K562 (cell line): ENCODE measurements around the gene PCED1B. TPM values are rescaled to one million over a fixed set of nuclear protein-coding genes. Genes with fewer than 3 reads are reported as not detected.

Source experiments
- ADNP ChIP-seq: fragments of 200-800 bp; sonication (Bioruptor generic); IDR thresholded peaks from 2 replicates; pipeline ENCODE4 v1.6.1; 2016; ENCODE audit warnings: missing genetic modification characterization, missing compliant biosample characterization
- CBFA2T3 ChIP-seq: fragments of 450-650 bp; IDR thresholded peaks from 2 replicates; pipeline ENCODE4 v1.6.1; 2017
- CHCHD3 ChIP-seq: fragments of 250-450 bp; sonication (Bioruptor Pico); IDR thresholded peaks from 2 replicates; pipeline ENCODE4 v2.1.2; 2022; ENCODE audit warnings: mild to moderate bottlenecking
- COPS2 ChIP-seq: fragments of 450-650 bp; conservative IDR thresholded peaks from 2 replicates; pipeline ENCODE4 v1.6.1; 2016; ENCODE audit warnings: mild to moderate bottlenecking, moderate library complexity
- CTBP1 ChIP-seq: fragments of 450-650 bp; IDR thresholded peaks from 2 replicates; pipeline ENCODE4 v1.6.1; 2016; ENCODE audit warnings: borderline replicate concordance
- FOXJ3 ChIP-seq: sonication (generic); formaldehyde crosslinking; IDR thresholded peaks from 2 replicates; pipeline ENCODE4 v1.4.0; 2020; ENCODE audit warnings: mild to moderate bottlenecking, missing genetic modification reagents
- HNRNPL ChIP-seq: fragments of 200-400 bp; formaldehyde crosslinking; IDR thresholded peaks from 2 replicates; pipeline ENCODE4 v1.6.1; 2017; ENCODE audit warnings: low read depth, mild to moderate bottlenecking, low read length
- MTF1 ChIP-seq: fragments of 250-450 bp; sonication (Bioruptor Pico); IDR thresholded peaks from 2 replicates; pipeline ENCODE4 v1.9.0; 2021; ENCODE audit warnings: moderate library complexity, mild to moderate bottlenecking, inconsistent platforms, borderline replicate concordance
- NFATC3 ChIP-seq: fragments of 450-650 bp; IDR thresholded peaks from 2 replicates; pipeline ENCODE4 v1.6.1; 2017; ENCODE audit warnings: mild to moderate bottlenecking
- NRF1 ChIP-seq, 2 experiments: fragments of 450-650 bp; IDR thresholded peaks in 1 of 2; conservative IDR thresholded peaks in 1 of 2; 2 replicates each; pipeline ENCODE4 v1.6.1; 2014; ENCODE audit warnings: mild to moderate bottlenecking in 2 of 2
- POLR3G ChIP-seq: IDR thresholded peaks from 2 replicates; pipeline ENCODE4 v1.6.1; 2011; ENCODE audit not compliant: insufficient read length, insufficient replicate concordance; ENCODE audit errors: extremely low read depth
- RBM34 ChIP-seq: fragments of 200-400 bp; formaldehyde crosslinking; IDR thresholded peaks from 2 replicates; pipeline ENCODE4 v1.6.1; 2018; ENCODE audit warnings: low read length, borderline replicate concordance; ENCODE audit not compliant: insufficient read depth
- RFX7 ChIP-seq: fragments of 250-450 bp; sonication (Bioruptor Pico); IDR thresholded peaks from 2 replicates; pipeline ENCODE4 v1.5.1; 2021; ENCODE audit warnings: mild to moderate bottlenecking
- SUPT5H ChIP-seq: fragments of 450-650 bp; IDR thresholded peaks from 2 replicates; pipeline ENCODE4 v1.6.1; 2016
- TAF15 ChIP-seq: fragments of 200-400 bp; formaldehyde crosslinking; IDR thresholded peaks from 2 replicates; pipeline ENCODE4 v1.6.1; 2017; ENCODE audit warnings: mild to moderate bottlenecking, low read depth, low read length, moderate library complexity
- TBL1XR1 ChIP-seq, 2 experiments: IDR thresholded peaks; 2 replicates each; pipeline ENCODE4 v1.6.1; 2012; ENCODE audit warnings: improper control_type of control experiment in 2 of 2, low read length in 2 of 2, mild to moderate bottlenecking in 1 of 2
- TSC22D4 ChIP-seq: fragments of 450-650 bp; IDR thresholded peaks from 2 replicates; pipeline ENCODE4 v1.6.1; 2016; ENCODE audit warnings: missing genetic modification characterization, missing biosample characterization, control low read depth
- ZNF146 ChIP-seq: IDR thresholded peaks from one replicate; pipeline ENCODE4 v1.6.1; 2018; ENCODE audit warnings: missing compliant biosample characterization; ENCODE audit not compliant: unreplicated experiment
- ZNF589 ChIP-seq: fragments of 200-800 bp; sonication (Bioruptor generic); IDR thresholded peaks from 2 replicates; pipeline ENCODE4 v1.6.1; 2016; ENCODE audit warnings: low read depth, missing genetic modification characterization, missing compliant biosample characterization
- polyA plus RNA-seq, 8 experiments: library from polyadenylated mRNA; depleted of rRNA in 4 of 8; stranded (reverse) in 5 of 8; unstranded in 3 of 8; fragments of >200 nt; fragmentation: Nextera tagmentation in 2 of 8; fragmentation: Illumina TruSeq in 1 of 8; extraction: Ambion mirVana in 2 of 8; extraction: Trizol in 1 of 8; gene quantifications; 2 replicates each; pipeline versions ENCODE4 v1.2.1 to v1.2.3, GENCODE V29; 2011 to 2014; ENCODE audit warnings: inconsistent platforms in 1 of 8, missing spikeins in 1 of 8
- total RNA-seq, 7 experiments: library from RNA; depleted of rRNA in 6 of 7; stranded (reverse); fragments of >200 nt in 6 of 7; fragmentation: Illumina TruSeq in 2 of 7; extraction: Trizol in 2 of 7; gene quantifications; 2 replicates each; pipeline versions ENCODE4 v1.2.1 to v1.2.3, GENCODE V29; 2011 to 2021; ENCODE audit warnings: low replicate concordance in 1 of 7
- TF ChIP-seq, protein P1 (sequence below): fragments of 450-650 bp; IDR thresholded peaks from 2 replicates; pipeline ENCODE4 v1.6.1; 2018; ENCODE audit not compliant: partially characterized antibody
- TF ChIP-seq, protein P2 (sequence below): sonication (generic); formaldehyde crosslinking; IDR thresholded peaks from 2 replicates; pipeline ENCODE4 v1.8.1; 2023; ENCODE audit warnings: mild to moderate bottlenecking, missing genetic modification reagents
- TF ChIP-seq, protein P3 (sequence below): fragments of 250-450 bp; sonication (Bioruptor Pico); IDR thresholded peaks from 2 replicates; pipeline ENCODE4 v1.4.0; 2020; ENCODE audit warnings: mild to moderate bottlenecking, moderate library complexity
- TF ChIP-seq, protein P4 (sequence below): fragments of 250-450 bp; sonication (Bioruptor Pico); IDR thresholded peaks from 2 replicates; pipeline ENCODE4 v1.8.0; 2022; ENCODE audit warnings: moderate library complexity, mild to moderate bottlenecking, inconsistent platforms

Gene PCED1B
- total and polyA plus RNA-seq, 9 of the 15 experiments (the other 6 are each of a cell fraction or from before 2014, with no cell fraction given): 1.2 to 9.3 (median 2.5) TPM

DNA sequence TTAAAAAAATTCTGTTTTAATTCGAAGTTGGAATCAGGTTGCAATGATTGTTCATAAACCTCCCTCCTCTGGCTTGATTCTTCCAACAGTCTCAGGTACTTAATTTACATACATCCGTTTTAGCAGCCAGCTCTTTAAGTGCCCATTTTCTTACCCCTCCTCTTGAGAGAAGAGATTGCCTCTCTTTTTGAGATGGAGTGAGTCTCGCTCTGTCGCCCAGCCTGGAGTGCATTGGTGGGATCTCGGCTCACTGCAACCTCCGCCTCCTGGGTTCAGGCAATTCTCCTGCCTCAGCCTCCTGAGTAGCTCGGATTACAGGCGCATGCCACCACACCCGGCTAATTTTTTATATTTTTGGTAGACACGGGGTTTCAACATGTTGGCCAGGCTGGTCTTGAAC lies 146.8 kb downstream of the PCED1B start (continued):
- TF ChIP-seq ADNP (tag) (no peak), FOXJ3 (CRISPR knock-in tag) (no peak), HNRNPL (no peak), CHCHD3 (CRISPR knock-in tag) (no peak), CBFA2T3 (no peak), POLR3G (no peak), NFATC3 (no peak), TSC22D4 (tag) (no peak), COPS2 (no peak), RBM34 (no peak), TAF15 (no peak), MTF1 (no peak), ZNF146 (no peak), NRF1 (conservative IDR thresholded peaks at IDR 0.05 in 1 of 2, IDR thresholded peaks at IDR 0.05 in 1 of 2) (no peak), CTBP1 (no peak), RFX7 (CRISPR knock-in tag) (no peak), ZNF589 (CRISPR knock-in tag) (no peak), TBL1XR1 (IDR thresholded peaks at IDR 0.05; ENCODE audit: low read length in 2 of 2) (no peak), SUPT5H (no peak)
- TF ChIP-seq, protein P1, sequence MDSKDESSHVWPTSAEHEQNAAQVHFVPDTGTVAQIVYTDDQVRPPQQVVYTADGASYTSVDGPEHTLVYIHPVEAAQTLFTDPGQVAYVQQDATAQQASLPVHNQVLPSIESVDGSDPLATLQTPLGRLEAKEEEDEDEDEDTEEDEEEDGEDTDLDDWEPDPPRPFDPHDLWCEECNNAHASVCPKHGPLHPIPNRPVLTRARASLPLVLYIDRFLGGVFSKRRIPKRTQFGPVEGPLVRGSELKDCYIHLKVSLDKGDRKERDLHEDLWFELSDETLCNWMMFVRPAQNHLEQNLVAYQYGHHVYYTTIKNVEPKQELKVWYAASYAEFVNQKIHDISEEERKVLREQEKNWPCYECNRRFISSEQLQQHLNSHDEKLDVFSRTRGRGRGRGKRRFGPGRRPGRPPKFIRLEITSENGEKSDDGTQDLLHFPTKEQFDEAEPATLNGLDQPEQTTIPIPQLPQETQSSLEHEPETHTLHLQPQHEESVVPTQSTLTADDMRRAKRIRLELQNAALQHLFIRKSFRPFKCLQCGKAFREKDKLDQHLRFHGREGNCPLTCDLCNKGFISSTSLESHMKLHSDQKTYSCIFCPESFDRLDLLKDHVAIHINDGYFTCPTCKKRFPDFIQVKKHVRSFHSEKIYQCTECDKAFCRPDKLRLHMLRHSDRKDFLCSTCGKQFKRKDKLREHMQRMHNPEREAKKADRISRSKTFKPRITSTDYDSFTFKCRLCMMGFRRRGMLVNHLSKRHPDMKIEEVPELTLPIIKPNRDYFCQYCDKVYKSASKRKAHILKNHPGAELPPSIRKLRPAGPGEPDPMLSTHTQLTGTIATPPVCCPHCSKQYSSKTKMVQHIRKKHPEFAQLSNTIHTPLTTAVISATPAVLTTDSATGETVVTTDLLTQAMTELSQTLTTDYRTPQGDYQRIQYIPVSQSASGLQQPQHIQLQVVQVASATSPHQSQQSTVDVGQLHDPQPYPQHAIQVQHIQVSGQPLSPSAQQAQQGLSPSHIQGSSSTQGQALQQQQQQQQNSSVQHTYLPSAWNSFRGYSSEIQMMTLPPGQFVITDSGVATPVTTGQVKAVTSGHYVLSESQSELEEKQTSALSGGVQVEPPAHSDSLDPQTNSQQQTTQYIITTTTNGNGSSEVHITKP: no peak
- TF ChIP-seq, protein P2, sequence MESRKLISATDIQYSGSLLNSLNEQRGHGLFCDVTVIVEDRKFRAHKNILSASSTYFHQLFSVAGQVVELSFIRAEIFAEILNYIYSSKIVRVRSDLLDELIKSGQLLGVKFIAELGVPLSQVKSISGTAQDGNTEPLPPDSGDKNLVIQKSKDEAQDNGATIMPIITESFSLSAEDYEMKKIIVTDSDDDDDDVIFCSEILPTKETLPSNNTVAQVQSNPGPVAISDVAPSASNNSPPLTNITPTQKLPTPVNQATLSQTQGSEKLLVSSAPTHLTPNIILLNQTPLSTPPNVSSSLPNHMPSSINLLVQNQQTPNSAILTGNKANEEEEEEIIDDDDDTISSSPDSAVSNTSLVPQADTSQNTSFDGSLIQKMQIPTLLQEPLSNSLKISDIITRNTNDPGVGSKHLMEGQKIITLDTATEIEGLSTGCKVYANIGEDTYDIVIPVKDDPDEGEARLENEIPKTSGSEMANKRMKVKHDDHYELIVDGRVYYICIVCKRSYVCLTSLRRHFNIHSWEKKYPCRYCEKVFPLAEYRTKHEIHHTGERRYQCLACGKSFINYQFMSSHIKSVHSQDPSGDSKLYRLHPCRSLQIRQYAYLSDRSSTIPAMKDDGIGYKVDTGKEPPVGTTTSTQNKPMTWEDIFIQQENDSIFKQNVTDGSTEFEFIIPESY (CRISPR knock-in tag): no peak
- TF ChIP-seq, protein P3, sequence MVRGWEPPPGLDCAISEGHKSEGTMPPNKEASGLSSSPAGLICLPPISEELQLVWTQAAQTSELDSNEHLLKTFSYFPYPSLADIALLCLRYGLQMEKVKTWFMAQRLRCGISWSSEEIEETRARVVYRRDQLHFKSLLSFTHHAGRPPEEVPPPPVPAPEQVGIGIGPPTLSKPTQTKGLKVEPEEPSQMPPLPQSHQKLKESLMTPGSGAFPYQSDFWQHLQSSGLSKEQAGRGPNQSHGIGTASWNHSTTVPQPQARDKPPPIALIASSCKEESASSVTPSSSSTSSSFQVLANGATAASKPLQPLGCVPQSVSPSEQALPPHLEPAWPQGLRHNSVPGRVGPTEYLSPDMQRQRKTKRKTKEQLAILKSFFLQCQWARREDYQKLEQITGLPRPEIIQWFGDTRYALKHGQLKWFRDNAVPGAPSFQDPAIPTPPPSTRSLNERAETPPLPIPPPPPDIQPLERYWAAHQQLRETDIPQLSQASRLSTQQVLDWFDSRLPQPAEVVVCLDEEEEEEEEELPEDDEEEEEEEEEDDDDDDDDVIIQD (CRISPR knock-in tag): no peak
- TF ChIP-seq, protein P4, sequence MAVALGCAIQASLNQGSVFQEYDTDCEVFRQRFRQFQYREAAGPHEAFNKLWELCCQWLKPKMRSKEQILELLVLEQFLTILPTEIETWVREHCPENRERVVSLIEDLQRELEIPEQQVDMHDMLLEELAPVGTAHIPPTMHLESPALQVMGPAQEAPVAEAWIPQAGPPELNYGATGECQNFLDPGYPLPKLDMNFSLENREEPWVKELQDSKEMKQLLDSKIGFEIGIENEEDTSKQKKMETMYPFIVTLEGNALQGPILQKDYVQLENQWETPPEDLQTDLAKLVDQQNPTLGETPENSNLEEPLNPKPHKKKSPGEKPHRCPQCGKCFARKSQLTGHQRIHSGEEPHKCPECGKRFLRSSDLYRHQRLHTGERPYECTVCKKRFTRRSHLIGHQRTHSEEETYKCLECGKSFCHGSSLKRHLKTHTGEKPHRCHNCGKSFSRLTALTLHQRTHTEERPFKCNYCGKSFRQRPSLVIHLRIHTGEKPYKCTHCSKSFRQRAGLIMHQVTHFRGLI (CRISPR knock-in tag): no peak
